Motor neuron (in vitro differentiated cells): Measurements from ENCODE around the gene GARIN5B. TPM values are rescaled to one million over a fixed set of nuclear protein-coding genes. Genes with fewer than 3 reads are reported as not detected.

Experiments used
- ATAC-seq, 8 experiments: fragments of 200-7000 bp; cut with Tn5 transposase; replicated peaks in 6 of 8; 2 replicates each; pipeline ENCODE4 v1.8.0; 2021; ENCODE audit warnings: mild to moderate bottlenecking in 8 of 8, moderate library complexity in 8 of 8
- H3K27ac ChIP-seq, 2 donors: fragments of 250-450 bp; sonication (Bioruptor Pico); 2 replicates each; pipeline ENCODE4 v1.9.0; 2021; ENCODE audit warnings: antibody characterized with exemption in 2 of 2, mild to moderate bottlenecking in 2 of 2, moderate library complexity in 1 of 2
- H3K4me1 ChIP-seq, 2 donors: fragments of 250-450 bp; sonication (Bioruptor Pico); replicated peaks in 1 of 2; 2 replicates each; pipeline ENCODE4 v1.6.1; 2021; ENCODE audit warnings: antibody characterized with exemption in 2 of 2, mild to moderate bottlenecking in 2 of 2, moderate library complexity in 1 of 2
- H3K4me3 ChIP-seq, 5 donors: fragments of 250-450 bp; sonication (Bioruptor Pico); 2 replicates each; pipeline ENCODE4 v1.9.0; 2021; ENCODE audit warnings: antibody characterized with exemption in 5 of 5, mild to moderate bottlenecking in 5 of 5, moderate library complexity in 4 of 5
- WGBS, 10 experiments: fragments of 450-650 bp; shearing (Covaris generic); methylation state at CpG; one replicate each; pipeline ENCODE4 v1.0.0; 2022; 5-methylcytosine and 5-hydroxymethylcytosine counted together
- in situ Hi-C, 9 experiments: fragments of 400-800 bp; cut with MboI; loops; one replicate each; pipeline ENCODE4 v1.15.0; 2021; ENCODE audit warnings: low sequenced_read_pairs in 9 of 9, low pct_unique_long_range_greater_than_20kb in 2 of 9; ENCODE audit not compliant: unreplicated experiment in 9 of 9
- total RNA-seq, 8 experiments: library from RNA; unstranded; fragments of 300-600 nt; gene quantifications; 2 replicates each; pipeline versions ENCODE4 v1.2.3 to v1.2.4, GENCODE V29; 2022

The GARIN5B gene
- total RNA-seq, 8 experiments from 2014 or later: 0.05 to 0.71 (median 0.14) TPM; not detected in 2

DNA sequence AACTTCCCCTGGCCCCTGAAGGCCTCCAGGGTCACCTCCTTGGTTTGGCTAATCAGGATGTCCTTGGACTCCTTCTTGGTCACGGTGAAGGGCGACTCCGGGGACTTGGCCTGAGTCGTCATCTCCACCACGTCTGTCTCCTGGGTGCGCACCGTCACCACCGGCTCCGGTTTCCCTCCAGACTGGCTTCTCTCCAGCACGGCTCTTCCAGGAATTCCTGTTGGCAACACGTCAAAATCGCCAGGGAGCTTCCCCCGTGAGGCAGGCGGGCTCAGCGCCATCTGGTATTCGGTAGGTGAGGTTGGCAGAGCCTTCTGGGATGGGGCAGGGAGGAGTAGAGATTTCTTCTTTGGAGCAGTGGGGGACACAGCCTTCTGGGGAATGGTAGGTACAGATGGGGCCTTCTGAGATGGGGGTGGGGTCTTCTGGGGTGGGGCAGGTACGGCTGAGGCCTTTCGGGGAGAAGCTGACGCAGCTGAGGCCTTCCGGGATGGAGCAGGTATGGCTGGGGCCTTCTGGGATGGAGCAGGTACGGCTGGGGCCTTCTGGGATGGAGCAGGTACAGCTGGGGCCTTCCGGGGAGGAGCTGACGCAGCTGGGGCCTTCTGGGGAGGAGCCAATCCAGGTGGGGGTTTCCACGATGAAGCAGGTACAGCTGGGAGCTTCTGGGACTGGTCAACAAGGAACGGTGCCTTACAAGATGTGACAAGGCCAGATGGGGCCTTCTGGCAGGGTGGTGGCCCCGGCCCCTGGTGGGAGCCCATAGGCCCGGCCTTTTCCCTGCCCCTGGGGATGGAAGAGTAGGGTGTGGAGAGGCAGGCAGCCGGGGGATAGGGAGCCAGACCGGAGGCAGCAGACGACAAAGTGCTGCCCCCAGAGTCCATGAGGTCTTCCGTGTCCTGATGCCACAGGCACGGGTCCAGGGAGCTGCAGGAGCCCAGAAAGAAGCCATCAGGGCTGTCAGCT is 3.8 kb downstream of the GARIN5B start:
- 20 to 100% (median 79%) methylated on average over 1 to 10 of the region's 32 CpGs; no CpG with 5 or more reads in 5 of the 10 experiments for WGBS, 10 experiments
- no peak overlapping the region for H3K4me3 ChIP-seq
- in situ Hi-C loops: no loop called here
- no peak overlapping the region for H3K27ac ChIP-seq
- ATAC-seq: no peak
- H3K4me1 ChIP-seq: peaks cover 10 to 19% of the 10 kb centered on the region in 2 donors

DNA sequence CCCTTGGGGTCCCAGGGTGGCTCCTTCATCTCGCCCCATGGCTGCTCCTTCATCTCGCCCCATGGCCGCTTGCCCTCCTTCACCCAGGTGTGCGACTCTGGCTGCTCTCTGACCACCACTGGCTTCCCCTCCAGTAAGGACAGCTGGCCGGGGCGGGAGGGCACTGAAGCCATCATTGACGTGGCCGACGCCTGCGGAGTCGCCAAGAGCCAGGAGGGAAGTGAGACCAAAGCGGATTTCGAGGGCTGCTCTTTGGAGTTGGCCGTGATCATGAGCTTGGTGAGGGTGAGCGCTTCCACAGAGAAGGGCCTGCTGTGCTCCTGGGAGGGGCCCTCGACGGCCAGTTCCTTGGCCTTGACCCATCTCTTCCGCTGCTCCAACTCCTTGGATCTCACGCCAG is 4.6 kb downstream of the GARIN5B start:
- 59 to 86% (median 80%) methylated on average over 2 to 10 of the region's 19 CpGs; no CpG with 5 or more reads in 7 of the 10 experiments for WGBS, 10 experiments
- ATAC-seq: no peak
- no peak overlapping the region for H3K4me3 ChIP-seq
- H3K27ac ChIP-seq: no peak overlapping the region
- H3K4me1 ChIP-seq: peaks cover 10 to 20% of the 10 kb centered on the region in 2 donors
- in situ Hi-C loops: no loop called here

DNA sequence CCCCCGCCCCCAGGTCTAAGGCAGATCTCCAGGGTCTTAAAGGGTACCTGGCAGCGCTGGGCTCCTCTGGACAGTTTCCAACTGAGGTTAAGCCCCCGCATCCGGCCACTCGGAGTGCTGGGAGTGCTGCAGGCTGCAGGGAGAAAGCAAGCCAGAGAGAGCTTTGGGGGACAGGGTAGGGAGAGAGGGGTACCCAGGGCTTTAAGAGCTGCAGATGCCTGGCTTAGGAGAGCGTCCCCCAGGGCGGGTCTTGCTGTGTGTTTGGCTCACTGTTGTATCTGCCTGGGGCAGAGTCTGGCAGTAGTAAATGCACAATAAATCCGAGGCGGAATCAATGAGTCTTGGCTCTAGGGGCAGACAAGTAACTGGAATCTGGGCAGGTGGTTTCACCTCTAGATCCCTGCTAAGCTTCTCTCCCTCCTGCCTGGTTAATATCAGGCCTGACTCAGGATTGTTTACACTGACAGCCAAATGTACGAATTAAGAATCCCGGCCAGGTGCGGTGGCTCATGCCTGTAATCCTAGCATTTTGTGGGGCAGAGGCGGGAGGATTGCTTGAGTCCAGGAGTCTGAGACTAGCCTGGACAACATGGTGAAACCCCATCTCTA is 7.7 kb downstream of the GARIN5B start:
- ATAC-seq: no peak
- Histone ChIP-seq H3K27ac (no peak overlapping the region), H3K4me3 (no peak overlapping the region), H3K4me1 (peaks cover 7 to 14% of the 10 kb centered on the region in 2 donors)
- WGBS, 10 experiments: 0 to 87% (median 40%) methylated on average over 1 to 6 of the region's 13 CpGs; no CpG with 5 or more reads in 3 of the 10 experiments
- in situ Hi-C loops: no loop called here

DNA sequence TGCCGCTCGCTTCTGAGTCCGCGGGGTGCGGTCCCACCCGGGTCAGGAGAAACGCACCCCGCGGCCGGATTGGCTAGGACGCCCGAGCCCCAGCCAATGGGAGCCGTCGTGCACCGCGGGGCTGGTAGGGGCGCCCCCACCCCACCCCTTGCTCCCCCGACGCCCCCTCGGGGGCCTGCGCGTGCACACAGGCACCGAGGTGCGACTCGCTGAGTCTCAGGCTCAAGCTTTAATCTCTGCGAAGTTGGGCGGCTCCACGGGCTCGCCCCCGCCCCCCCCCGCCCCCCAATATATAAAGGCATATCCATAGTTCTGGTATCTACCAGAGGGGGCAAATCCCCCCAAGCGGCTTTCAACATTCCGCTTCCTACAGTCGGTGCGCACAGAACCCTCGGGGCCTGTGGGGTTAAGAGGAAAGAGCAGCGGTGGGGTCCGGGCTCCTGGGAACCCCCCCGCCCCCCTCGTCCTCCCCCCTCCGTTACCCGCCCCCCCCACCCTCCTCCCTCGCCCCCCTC is 8.3 kb downstream of the GARIN5B start, which contains the start of gene COX6B2:
Gene COX6B2 (minus strand): TSS at position 22 of the 515 bp plus-strand sequence. CDS start 198 bp downstream, outside the sequence.
- no peak within 1 kb of the TSS for H3K27ac ChIP-seq
- WGBS, 10 experiments: no CpG with 5 or more reads among the region's 43 CpGs
- peak within 1 kb of the TSS; percentile 28 to 46 (median 38) for H3K4me3 ChIP-seq
- H3K4me1 ChIP-seq: peaks cover 7 to 14% of the 10 kb centered on the region in 2 donors
- in situ Hi-C loops: no loop called here
- ATAC-seq: peak in 7 of 8 experiments; percentile 5 to 41 (median 13)

DNA sequence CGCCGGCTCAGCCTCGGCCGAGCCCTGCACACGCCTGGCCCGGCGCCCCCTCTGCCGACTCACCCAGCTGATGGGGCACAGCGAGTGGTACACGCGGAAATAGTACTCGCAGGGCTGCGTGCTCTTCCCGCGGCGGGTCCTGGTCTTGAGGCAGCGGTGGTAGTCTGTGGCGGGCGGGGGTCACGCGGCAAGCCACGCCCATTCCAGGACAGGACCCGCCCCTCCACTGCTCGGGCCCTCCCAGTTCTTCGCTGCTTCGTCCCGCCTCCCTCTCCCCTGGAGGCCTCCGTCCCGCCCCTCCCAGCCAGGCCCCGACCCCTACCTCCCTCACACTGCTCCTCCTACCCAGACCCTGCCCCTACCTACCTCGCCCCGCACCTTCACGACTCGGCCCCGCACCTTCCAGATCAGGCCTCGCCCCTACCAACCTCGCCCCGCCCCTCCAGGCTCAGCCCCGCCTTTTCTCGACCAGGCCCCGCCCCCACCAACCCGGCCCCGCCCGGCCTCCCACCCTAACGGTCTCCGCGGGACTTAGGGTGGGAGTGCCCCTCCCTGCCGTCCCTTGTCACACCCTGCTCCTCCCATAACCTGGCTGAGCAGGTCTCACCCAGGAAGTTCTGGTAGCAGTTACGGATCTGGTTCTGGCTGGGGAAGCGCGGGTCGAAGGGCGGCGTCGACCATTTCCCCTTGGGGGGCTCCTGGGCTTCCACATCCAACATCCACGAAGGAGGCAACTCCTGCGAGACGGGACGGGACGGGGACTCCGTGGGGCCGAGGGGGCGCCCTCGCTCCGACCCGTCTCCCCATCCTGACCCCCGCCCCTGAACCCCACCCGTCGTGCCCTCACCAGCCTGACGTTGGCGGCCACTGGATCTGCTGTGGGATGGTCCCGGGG is 9.0 kb downstream of the GARIN5B start:
- in situ Hi-C loops: no loop called here
- peaks cover 9 to 18% of the 10 kb centered on the region in 2 donors for H3K4me1 ChIP-seq
- WGBS, 10 experiments: no CpG with 5 or more reads among the region's 72 CpGs
- peak overlapping the region; percentile 28 to 46 (median 38) for H3K4me3 ChIP-seq
- peak; percentile 79 to 92 (median 86) for ATAC-seq
- no peak overlapping the region for H3K27ac ChIP-seq

DNA sequence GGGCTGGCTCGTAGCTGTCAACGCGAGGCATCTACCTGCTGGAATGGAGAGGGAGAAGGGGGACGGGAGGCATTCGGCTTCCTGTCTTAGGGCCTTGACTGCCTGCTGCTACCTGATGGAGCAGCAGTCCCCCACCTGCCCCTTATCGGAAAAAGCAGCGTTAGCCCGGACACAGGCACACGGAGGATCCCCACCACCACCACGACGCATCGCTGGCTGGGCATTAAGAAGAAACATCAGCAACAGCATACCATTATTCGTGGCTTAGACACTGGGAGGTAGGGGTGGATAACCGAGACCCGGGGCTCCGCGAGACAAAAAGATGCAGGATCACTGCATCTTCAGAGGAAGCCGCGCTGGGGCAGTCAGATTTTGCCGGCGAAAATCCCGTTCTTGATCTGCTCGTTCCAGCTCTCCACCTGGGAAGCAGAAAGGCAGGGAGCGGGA is 9.7 kb downstream of the GARIN5B start:
- in situ Hi-C loops: no loop called here
- 0 to 7% (median 0%) methylated on average over 1 to 4 of the region's 24 CpGs; no CpG with 5 or more reads in 3 of the 10 experiments for WGBS, 10 experiments
- Histone ChIP-seq H3K4me3 (peak overlapping the region; percentile 28 to 46 (median 38)), H3K27ac (no peak overlapping the region), H3K4me1 (peaks cover 16 to 25% of the 10 kb centered on the region in 2 donors)
- ATAC-seq: peak in 4 of 8 experiments; percentile 9 to 13 (median 12)

DNA sequence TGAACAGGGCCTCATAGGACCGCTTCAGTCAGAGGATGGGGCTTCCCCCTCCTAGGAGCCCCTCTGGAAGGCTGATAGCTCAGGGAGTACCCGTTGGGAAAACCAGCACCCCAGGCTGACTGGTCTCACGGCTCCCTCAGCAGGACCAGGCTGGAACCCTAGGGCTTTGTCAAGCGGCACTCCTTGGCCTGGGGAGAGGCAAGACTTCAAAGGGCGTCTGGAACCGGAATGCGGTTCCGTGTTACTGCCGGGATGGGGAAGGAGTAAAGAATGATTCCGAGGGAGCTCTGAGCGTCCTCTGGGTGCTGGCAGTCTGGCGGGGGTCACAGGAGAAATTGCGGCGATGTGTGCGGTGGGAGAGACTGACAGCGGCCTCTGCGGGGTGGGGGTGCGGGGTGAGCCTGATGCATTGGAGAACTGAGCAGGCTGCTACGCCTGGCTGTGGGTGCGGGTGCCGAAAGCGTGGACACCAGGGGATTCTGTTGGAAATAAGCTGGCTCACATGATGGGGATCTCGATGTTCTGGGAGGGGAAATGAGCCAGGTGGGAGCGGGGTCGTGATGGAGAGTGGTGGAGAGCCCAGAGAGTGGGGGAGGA is 10.4 kb downstream of the GARIN5B start:
- Histone ChIP-seq H3K4me1 (peaks cover 23 to 32% of the 10 kb centered on the region in 2 donors), H3K27ac (no peak overlapping the region), H3K4me3 (no peak overlapping the region)
- in situ Hi-C loops: no loop called here
- no peak for ATAC-seq
- WGBS, 10 experiments: 0 to 100% (median 75%) methylated on average over 1 to 2 of the region's 25 CpGs; no CpG with 5 or more reads in 6 of the 10 experiments

DNA sequence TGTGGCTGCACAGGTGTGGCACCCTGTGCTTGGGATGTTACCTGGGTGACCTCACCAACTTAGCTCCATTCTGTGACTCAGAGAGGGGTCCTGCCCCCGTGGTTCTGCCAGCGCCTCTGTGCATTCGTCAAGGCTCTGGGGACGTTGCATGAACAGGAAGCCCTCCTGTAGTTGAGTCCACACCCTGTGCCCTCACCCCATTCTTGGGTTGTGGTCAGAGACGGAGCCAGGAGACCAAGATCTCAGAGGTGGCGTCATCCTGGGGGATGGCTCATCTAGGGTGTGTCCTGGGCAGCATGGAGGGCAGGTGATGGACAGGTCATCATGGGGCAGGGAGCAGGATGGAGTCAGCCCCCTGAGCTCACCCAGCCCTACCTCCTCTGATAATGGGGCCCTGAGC is 11.0 kb downstream of the GARIN5B start:
- Histone ChIP-seq H3K4me3 (no peak overlapping the region), H3K27ac (no peak overlapping the region), H3K4me1 (peaks cover 29 to 37% of the 10 kb centered on the region in 2 donors)
- 90 to 100% methylated on average over 1 to 2 of the region's 6 CpGs; no CpG with 5 or more reads in 8 of the 10 experiments for WGBS, 10 experiments
- peak in 1 of 8 experiments; percentile 2 for ATAC-seq
- in situ Hi-C loops: no loop called here

DNA sequence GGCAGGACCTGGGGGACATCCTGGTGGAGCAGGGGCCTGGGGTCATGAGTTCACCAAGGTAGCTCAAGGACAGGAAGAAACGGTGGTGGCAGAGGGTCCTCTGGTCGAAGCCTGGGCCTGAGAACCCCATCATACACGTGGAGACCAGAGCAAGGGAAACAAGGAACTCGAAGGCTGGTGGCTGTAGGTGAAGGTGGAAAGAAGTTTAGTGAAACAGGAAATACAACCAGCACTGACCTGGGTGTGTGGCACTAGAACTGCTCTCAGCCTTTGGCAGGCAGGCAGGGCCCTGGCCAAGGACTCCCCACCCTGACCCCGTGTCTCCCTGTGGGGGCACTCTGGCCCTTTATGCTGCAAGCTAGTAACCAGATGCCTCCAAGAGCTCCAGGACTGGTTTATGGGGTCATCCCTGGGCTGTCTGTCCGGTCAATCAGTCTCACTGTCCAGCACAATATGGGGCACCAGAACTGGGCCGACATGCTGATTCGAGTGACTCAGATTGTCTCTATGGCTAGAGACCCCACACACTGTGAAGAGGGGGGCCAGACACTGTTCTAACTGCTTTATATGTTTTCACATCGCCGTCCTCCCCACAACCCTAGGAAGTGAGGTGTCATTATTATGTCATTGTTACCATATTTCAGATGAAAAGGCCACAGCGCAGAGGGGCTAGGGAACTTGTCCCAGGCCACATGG is 12.3 kb downstream of the GARIN5B start:
- no peak overlapping the region for H3K4me3 ChIP-seq
- in situ Hi-C loops: no loop called here
- WGBS, 10 experiments: 33 to 97% (median 80%) methylated on average over 1 to 7 of the region's 11 CpGs; no CpG with 5 or more reads in 3 of the 10 experiments
- ATAC-seq: no peak
- peaks cover 29 to 48% of the 10 kb centered on the region in 2 donors for H3K4me1 ChIP-seq
- H3K27ac ChIP-seq: no peak overlapping the region

DNA sequence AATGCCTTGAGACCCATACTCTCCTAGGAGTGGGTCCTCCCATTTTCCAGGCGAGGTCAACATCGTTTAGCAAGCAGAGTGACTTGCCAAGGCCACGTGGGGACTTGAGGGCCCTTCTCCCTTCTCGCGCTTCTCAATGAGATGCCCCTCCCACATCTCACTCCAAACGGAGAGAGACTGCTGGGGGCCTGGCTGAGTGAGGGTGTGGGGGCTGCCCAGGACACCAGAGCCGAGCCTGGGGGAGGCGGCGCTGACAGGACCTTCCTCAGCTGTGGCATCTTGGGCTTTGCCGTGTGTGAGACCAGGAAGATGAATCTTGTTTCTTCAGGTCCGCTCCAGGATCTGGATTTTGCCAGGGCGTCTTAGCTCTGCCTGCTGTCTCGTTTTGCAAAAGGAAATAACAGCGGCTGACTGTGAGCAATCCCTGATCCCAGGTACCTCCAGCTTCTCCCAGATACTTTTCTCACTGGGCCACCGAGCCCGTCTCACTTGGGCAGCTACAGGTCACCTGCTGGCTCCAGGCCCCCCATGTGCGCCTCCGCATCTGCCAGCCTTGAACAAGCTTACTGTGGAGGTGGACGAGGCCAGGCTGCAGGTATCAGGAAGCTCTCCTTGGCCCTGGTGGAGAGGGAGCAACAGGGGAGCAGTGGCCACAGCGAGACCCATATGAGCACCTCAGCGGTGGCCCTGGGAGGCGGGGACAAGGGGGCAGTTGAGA is 14.6 kb downstream of the GARIN5B start:
- in situ Hi-C loops: no loop called here
- ATAC-seq: peak in 5 of 8 experiments; percentile 37 to 65 (median 64)
- H3K4me1 ChIP-seq: peaks cover 29 to 44% of the 10 kb centered on the region in 2 donors
- WGBS, 10 experiments: 0 to 100% (median 66%) methylated on average over 1 to 5 of the region's 22 CpGs; no CpG with 5 or more reads in 4 of the 10 experiments
- H3K27ac ChIP-seq: peak overlapping the region in 1 of 2 donors; percentile 42
- H3K4me3 ChIP-seq: no peak overlapping the region
